TTC549 (cell line): ENCODE measurements around the gene SMYD2.

Experiments
- FAIRE-seq: peaks from 2 replicates; lab custom pipeline; 2012; peaks lifted over from hg19 to GRCh38; lab: Jason Lieb, UNC

SMYD2 gene, protein sequence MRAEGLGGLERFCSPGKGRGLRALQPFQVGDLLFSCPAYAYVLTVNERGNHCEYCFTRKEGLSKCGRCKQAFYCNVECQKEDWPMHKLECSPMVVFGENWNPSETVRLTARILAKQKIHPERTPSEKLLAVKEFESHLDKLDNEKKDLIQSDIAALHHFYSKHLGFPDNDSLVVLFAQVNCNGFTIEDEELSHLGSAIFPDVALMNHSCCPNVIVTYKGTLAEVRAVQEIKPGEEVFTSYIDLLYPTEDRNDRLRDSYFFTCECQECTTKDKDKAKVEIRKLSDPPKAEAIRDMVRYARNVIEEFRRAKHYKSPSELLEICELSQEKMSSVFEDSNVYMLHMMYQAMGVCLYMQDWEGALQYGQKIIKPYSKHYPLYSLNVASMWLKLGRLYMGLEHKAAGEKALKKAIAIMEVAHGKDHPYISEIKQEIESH

DNA sequence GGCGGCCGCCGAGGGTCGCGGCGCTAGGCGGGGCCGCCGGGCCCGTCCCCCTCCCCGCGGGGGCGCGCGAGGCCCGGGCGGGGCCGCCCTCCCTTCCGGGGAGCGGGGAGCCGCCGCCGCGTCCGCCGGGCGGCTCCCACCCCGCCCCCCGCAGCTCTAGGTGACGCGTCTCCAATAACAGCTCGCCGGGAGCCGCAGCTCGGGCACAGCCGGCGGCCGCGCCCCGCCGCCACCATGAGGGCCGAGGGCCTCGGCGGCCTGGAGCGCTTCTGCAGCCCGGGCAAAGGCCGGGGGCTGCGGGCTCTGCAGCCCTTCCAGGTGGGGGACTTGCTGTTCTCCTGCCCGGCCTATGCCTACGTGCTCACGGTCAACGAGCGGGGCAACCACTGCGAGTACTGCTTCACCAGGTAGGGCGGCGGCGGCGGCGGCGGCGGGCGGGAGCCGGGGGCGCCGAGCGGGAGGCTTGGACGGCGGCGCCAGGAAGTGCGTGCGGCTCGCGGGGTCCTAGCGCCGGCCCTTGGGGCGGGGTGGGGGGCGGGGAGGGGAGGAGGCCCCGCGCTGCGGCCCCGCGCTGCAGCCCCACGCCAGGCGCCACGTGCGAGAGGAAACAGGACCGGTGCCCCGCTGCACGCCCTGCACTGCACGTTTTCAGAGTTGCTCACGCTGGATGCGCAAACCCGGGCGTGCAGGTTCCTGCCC lies at the start of gene SMYD2:
Gene SMYD2, plus strand, starts transcription at position 139 of the 699 bp plus-strand sequence. Its CDS starts 96 bp downstream, at position 235.
- FAIRE-seq = no peak

DNA sequence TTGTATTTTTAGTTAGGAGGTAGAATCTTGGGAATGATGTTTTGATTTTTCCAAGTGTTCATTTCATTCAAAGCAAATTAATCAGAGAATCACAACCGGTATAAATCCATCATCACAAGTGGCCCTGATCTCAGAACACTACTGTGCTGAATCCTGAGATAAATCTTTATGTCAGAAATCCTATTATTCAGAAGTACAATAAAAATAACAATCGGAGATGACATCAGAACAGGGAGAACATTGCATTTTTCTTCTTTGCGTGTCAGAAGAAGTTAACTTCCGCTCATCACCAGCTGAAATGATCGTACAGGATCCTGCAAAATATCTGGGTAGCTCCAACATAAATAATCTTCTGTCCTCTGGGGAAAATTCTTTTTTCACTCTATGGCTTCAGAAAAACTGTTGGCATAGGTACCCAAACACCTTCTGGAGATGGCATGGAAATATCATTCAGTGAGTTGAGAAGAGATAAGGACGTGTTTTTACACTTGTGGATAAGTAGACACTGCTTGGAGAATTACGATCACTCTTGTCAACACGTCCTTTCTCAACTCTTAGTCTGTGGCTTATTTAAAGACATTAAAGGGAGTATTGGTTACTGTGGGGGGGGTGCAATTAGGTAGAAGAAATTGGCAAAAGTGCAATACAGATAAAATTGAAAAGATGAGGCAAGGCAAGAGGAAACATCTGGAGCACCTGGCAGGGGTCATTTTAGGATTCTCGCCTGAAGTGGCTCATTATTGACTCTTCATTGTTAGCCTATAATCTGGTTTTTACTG lies 46.9 kb upstream of the SMYD2 start:
- FAIRE-seq = no peak

DNA sequence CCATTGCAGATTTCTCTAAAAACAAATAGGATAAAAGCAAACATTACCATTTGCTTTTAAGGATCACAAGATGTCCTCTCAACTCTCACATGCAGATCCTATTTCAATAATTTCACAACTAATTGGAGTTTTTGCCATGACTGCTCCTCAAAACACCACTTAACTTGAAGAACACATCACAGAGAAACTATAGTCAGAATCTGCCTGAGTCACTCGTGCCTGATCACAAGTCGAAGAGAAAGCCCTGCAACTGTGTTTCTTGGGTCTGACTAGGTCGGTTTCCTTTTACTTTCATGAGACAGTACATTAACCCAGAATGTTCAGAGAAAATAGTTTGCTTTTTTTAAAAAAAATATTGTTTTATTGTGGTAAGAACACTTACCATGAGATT lies 46.3 kb upstream of the SMYD2 start:
- no peak for FAIRE-seq

DNA sequence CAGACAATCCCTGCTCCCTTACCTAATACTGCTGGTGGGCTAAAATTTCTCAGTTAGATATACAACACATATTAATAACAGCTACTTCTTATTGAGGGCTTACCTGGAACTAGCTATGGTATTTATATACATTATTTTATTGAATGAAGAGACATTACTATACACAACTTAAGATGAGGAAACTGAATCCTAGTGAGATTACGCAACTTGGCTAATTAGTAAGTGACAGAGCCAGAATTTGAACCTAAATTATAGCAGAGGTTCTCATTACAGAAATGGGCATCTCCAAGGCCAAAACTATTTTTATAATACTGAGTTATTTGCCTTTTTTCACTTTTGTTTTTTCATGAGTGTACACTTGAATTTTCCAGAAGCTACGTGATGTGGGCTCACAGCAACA lies 44.5 kb upstream of the SMYD2 start:
- FAIRE-seq = no peak

DNA sequence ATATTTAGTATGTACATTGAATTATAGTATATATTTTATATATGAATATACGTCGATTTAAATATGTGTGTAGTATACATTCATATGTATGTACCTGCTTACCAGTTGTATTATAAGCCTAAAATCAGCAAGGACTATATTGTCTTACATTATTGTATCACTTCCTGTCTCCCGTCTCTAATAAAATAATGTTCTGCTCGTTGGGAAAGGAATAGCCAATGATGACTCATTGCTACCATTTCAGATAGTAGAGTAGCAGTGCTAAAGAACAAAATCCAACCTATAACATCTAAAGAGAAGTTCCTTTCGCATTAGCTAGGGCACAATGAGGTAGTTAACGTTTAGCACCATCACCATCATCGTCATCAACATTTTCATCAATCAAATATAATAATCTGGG lies 39.9 kb upstream of the SMYD2 start:
- peak; percentile 71 for FAIRE-seq

DNA sequence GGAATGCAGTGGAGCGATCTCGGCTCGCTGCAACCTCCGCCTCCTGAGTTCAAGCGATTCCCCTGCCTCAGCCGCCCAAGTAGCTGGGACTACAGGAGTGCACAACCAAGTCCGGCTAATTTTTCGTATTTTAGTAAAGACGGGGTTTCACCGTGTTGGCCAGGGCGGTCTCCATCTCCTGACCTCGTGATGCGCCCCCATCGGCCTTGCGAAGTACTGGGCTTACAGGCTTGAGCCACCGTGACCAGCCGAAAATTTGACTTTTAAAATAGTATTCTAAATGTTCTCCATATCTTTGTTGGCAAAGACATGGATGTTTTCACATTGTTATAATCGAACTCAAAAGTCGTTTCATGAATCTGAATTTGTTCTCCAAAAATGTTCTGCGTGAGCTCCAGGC lies 36.7 kb upstream of the SMYD2 start:
- FAIRE-seq = no peak

DNA sequence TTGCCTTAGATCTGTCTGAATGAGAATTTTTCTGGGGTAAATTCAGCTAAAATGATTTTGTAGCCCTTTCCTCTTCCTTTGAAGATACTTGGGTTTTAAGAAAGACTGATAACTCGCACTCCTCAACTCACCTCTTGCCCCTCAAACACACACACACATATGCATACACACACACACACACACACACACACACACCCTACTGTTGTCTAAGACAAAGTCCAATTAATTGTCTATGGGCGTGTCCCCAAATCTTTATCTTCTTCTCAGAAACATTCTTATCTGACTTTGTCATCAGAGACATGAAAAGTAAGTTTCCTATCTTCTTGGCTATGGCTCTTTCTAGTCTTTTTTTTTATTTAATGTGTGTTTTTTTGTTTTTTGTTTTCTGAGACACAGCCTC lies 36.1 kb upstream of the SMYD2 start:
- FAIRE-seq = no peak

DNA sequence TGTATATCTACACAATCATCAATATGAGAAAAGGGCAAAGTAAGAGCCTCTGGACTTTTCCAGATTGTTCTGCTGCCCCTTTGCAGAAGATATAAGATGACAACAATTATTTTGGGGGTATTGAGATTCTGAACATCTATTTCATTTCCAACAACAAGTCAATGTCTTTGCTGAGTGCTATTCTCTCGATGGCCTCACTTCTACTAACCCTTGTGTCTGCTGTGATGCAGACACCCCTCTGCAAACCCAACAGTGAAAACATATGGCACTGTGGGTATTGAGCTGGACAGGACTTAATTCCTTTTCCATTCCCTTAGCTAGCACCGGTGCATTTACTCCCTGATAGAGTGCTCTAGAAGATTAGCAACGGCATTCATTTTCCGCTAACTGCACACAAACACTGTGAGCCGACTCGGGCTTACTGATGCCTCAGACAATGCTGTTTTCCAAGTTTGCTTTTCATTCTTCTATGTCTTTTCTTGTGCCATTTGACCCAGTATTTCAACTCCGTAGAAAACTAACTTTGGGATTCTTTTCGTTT lies 33.4 kb upstream of the SMYD2 start:
- no peak for FAIRE-seq

DNA sequence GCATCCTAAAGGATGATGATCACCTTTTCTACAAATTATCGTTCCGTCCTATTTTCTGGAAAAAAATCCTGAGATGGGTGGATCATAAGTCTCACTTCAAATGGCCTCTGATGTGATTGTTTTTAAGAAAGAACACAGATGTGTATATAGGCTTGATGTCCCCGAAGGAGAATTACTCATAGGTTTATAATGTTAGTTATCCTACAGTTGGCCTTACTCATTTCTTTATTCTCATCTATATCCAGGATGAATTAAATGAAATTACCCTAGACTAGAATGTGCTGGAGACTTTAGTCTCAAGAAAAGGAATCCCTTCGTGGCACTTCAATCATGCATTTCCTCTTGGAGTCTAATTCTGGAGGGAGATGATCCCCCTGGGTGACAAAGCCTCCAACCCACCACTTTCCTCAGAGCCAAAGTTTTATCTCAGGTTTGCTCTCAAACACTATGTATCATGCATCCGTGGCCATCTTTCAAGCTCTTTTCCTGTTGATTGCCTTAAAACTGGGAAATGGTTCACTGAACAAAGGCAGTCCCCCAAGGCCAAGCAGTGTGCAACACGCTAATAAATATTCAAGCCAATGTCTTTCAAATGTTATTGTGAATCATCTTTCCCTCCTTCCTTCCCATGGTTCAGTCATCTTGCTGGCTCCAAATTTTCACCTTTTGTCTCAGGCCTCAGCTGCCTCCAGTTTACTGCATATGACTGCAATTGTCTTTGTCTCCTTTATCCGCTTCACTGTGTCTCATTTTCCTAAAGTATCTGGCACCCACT lies 32.5 kb upstream of the SMYD2 start:
- no peak for FAIRE-seq

DNA sequence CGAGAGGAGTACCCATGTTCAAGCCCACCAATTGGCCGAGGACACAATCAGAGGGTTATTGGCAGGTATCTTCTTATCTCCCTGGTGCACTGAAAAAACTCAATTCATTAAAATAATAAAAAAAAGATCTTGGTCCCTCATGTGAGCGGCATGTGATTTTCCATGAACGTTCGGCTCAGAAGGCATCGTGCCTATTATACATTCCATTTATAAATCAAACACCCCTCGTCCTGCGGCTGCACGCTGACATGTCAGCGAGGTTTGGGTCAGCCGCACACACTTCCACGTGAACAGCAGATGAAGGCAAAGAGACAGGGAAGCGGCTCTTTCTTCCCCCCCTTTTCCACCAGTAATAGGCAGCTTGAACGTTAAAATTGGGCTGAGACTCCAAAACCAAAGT lies 31.3 kb upstream of the SMYD2 start:
- FAIRE-seq = no peak

DNA sequence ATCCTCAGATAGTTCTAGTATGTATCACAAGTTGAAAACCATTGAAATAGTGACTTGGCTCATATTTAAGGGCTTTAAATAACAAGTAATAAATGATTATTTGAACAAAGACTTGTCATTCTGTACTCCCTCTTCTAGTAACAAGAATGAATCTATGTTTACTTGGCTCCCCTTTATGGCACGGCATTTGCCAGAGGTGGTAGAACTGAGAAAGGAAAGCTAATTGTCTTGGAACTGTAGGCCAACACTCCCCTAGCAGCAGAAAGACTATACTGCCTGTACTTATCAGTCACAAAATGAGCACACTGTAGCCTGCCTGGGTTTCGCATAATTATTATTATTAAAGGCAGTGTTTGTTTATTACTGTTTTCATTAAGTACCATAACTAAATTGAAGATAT lies 29.6 kb upstream of the SMYD2 start:
- no peak for FAIRE-seq

DNA sequence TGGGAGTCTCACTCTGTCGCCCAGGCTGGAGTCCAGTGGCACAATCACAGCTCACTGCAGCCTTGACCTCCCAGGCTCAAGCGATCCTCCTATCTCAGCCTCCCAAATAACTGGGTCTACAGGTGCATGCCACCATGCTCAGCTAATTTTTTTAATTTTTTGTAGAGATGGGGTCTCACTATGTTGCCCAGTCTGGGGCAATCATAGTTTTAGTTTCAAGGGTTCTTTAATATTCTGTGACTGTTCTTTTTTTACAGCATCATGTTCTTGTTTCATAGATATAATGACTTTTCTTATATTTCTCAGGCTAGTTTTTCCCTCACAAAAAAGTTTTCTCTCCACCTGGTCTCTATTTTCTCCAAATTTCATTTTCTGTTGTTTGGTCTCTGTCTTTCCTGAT lies 25.4 kb upstream of the SMYD2 start:
- FAIRE-seq = no peak

DNA sequence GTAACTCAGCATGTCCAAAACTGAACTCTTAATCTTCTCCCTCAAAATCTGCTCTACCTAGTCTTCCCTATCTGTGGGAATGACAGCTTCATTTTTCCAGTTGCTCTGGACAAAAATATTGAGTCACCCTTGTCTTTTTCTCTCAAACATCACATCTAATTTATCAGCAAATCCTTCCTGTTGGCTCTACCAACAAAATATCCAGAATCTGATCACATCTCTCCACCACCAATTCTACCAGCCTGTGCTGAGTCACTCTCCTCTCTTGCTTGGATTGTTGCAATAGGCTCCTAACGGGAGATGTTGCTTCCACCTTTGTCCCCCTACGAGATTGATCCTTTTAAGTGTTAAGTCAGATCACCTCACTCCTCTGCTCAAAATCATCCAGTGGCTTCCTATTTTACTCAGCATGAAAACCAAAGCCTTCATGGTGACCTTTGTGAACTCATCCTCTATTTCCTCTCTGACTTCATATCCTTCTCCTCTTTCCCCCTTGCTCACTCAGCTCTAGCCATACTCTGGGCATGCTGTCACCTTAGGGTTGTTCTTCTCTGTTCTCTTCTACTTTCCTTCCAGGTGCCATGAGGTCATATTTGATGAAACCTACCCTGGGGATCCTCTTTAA lies 21.5 kb upstream of the SMYD2 start:
- no peak for FAIRE-seq

DNA sequence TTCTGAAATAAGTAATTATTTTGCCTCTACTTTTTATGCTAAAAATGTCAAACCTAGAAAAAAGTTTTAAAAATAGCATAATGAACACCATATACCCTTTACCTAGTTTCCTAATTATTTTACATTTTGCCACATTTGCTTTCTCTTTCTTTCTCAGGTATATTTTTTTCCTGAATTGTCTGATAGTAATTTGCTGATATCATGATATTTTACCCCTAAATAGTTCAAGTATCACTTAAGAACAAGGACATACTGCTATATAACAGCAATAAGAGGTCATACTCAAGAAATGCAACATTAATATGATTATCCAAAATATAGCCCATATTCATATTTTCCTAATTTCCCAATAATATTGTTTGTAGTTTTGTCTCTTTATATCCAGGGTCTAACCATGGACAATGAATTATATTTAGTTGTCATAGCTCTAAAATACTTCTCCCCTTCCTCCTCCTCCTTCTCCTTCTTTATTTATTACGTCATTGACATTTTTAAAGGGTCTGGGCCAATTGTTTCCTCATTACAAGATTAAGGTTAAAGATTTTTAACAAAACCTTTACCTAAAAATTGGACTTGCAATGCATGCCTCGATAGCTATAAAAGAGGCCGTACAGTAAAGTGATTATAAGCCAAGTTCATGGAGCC lies 20.3 kb upstream of the SMYD2 start:
- FAIRE-seq = no peak

DNA sequence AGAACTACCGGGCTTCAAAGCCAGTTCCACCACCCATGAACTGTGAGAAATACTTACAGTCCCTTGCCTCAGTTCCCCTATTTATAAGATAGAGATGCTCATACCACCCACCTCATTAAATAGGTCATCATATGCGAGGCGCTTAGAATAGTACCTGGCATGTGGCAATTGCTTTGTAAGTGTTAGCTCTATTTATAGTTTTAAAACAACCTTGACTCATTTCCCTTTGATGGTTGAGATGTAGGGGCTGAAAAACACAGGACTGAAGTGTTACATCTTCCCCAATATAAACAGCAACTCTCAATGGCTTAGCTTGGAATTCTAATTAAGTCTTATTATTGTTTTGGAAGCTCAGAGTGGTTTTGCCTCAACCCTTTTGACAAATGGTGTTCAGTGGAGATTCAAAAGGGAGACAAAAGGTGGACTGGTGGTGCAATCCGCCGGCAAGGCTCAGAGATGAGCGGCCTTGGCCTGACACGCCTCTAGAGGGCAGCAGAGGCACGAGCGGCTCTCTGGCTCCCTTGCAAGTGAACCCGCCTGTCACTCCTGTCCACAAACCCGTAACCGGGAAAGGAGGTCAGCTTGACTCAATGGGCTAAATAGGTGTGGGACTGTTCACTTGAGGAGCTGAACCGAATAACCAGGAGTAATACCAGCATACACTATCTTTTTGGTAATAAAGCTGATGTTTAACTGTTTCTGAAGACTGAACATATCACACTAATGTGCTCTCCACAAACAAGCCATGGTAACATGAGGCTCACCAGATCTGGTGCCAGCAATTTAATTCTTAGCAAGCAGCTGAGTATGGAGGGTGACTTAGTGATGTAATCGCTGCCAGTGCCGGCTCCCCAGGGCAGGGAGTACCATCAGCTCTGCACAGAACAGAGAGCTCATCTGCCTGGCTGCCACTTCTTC lies 19.5 kb upstream of the SMYD2 start:
- FAIRE-seq = peak; percentile 59

DNA sequence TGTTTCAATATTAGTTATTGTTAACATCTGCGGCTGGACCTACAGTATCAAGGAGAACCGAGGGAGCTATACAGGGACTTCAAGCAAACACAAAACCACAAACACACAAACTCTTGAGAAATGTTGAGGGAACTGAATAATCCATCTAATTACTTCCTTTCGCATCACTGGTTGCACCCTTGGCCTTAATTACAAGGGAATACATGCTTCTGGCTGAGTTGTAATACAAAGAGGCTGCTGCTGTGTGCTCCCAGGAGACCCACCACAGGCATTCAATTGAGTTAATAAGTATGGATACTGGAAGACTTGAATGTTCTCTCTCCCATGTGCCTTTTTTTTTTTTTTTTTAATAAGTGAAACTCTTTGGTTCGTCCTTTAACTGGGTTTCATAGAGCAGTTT lies 16.8 kb upstream of the SMYD2 start:
- FAIRE-seq = no peak

DNA sequence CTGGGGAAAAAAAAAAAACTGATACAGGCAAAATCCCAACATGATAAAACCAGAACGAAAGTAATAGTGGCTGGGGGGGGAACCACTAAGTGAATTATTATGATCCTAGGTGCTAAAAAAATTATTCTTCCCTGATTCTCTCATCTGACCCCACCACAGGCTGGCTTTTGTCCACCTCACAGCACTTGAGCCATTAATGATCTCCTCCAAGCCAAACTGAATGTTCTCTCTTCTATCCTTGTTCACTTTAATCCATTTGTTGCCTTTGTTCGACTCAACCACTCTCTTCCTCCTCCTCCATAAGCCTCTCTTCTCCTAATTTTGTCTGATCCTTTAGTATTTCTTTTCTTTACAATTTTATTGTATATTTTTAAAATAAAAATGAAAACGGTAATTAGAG lies 16.0 kb upstream of the SMYD2 start:
- no peak for FAIRE-seq

DNA sequence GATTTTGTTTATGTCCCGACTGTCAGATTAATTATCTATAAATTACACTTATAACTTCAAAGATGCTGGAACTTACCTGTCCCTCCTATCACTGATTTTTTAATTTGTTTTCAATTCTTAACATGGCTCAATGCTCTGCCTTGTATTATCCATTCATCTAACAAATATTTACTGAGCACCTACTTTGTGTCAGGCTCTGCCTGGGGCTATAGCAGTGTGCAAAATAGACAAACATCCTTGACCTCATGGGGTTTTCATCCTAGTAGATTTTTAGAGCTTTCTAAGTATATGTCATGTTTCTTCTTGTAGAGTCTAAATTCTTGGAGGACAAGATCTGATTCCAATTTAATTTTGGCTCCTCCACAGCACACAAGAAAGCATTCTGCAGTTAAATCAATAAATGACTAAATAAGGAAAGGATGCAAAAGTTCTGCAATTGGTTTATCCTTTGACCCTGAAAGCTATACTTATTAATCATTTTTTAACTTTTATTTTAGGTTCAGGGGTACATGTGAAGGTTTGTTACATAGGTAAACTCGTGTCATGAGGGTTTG lies 10.8 kb upstream of the SMYD2 start:
- FAIRE-seq = no peak

DNA sequence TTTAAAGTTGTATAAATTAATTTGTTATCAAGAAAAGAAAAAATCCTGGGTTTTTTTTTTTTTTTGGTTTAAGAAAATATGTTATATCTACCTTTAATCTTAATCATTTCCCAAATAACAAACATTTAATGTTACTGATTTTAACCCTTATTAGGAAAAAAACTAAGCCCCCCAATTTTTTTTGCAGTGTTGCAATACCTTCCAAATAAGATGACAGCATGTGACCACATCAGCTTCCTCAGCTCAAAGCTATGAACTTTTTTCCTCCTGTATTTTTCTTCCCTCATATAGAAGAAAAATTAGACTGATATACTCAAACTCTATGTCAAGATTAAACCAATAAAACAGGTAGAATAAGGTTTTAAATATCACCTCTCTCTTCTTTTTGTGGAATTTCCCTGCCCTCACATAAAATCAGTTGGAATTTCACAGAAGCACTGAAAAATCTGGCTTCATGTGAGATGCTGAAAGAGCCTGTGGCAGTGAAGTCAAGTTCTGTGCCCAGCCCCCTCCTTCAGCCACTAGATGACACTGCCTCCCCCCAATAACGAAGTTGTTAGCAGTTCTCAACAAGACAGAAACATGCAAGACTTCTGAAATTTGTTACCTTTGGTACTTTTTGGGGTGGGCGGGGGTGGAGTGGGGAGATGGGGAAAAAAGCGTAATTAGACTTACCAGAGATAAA lies 9.6 kb upstream of the SMYD2 start:
- FAIRE-seq = peak; percentile 91
